Brain pericyte (primary cell): Measurements from ENCODE around the gene QSOX2.

Experiments used
- DNase-seq: peaks from one replicate; pipeline ENCODE4 v3.0.0-alpha.2; 2012; ENCODE audit warnings: low read depth, low spot score

The QSOX2 gene

DNA sequence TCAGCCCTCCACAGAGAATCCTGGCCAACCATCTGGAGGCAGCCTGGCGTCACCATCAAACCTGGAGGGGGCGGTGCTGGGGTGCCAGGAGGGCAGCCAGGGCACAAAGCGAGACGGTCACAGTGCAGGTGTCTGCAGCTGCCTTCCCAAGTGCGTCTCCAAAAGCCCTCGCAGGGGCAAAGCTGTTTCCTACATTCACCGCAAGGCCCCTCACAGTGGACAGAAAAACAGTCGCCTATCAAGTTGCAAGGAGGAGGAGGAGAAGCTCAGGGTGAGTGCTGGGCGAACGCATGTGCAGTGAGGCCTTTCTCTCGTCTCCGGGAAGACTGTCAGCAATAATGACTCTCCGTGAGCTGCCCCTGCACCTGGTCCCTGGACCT, 22.7 kb downstream of the QSOX2 start:
- no peak for DNase-seq

DNA sequence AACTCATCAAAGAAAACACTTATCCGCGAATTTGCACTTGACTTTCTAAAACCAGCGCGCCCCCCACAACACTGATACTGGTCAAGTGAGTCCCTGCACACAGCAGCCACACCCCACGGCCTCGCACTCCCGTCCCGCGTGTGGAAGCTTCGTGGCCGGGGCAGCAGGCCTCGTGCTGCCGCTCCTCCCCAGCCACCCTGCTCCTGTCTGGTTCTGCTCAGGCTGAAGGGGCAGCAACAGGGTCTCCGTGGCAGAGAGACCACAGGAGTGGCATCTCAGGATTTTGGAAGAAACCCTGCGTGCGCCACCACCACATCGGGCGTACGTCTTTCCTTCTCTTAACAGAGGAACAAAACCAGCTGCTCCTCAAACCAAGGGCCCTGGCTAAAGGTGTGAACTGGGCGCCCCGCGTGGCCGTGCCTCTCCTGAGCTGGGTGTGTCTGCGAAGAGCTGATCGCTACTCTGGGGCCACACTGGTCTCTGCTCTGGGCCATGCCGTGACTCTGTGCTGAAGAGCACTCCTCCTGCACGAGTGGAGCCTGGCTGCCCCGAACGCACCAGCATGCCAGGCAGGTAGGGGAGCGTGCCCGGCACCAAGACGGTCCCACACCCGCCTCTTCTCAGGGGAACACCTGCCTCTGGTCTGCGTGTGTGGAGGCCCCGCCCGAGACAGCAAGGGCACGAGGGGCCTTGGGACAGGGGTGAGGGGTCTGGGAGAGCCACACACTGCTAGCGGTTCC, 23.3 kb downstream of the QSOX2 start:
- no peak for DNase-seq

DNA sequence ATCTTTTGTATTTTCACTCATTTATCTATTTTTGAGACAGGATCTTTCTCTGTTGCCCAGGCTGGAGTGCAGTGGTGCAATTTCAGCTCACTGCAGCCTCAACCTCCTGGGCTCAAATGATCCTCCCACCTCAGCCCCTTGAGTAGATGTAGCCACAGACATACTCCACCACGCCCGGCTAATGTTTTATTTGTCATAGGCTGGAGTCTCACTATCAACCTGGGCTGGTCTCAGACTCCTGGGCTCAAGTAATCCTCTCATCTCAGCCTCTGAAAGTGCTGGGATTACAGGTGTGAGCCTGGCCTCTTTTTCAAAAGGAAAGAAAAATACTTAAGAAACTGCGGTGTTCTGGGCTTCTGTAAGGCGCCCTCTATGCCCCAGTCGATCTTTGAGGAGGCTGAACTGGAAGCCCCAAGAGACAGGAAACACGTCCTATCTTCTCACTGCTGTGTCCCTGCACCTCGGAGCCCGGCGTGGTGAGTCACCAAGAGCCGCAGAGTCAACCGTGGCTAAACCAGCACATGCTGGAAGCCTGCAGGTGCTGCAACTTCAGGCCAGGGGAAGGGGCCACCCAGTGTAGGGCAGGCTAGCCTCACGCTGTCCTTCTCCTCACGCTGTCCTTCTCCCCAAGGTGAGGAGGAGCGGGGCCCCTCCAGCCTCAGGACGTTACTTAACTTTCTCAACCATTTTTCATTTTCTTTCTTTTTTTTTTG, 25.4 kb downstream of the QSOX2 start:
- no peak for DNase-seq

DNA sequence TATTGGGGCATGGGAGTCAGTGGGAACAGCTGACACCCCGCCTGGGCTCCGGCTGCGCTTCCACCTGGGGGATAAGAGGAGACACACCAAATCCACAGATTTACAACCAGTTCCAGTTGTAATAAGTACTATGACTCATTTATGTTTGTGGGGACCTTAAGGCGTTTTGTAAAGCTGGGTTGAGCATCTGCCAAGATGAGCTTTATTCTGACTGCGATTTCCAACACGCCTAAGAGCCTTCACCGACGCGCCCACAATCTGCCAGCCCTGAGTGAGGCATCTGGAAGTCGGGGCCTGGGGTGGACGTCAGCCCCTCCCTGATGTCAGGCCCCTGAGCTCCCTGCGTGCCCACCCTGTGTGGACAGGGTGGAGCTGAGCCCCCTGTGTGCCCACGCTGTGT, 26.3 kb downstream of the QSOX2 start:
- DNase-seq, result no peak

DNA sequence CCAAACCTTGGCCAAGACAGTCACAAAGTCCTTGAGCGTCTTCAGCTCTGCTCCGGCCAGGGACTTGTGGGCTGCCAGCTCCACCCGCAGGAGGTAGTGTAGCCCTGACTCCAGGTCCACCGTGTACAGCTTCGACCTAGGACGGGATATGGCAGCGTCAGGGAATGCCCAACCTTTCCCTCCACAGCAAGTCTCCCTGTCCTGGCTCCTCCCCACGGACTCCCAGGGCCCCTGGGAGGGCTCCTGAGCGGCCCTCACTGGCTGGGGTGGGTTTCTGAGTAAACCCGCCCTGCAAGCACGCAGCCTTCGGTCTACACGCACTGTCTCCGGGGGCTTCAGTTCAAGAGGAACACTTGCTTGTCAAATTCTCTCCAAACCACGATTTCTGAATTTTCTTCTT, 26.9 kb downstream of the QSOX2 start:
- no peak for DNase-seq

DNA sequence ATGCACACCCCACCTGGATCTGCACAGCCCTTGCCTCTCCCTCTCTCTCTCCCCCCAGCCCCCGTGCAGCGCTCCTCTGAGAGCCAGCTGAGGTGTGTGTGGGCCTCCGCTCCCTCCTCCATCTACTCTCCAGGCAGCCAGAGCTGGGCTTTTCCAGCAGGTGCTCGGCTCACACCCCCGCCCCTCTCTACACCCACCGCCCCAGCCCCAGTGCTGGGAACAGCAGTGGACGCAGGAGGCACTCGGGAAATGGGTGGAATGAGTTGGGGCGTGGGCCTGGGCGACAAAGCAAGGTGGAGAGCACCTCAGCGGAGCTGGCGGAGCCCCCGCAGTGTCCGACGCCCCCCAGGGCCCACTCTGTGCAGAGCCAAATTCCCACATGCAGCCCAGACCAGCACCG, 27.3 kb downstream of the QSOX2 start:
- no peak for DNase-seq

DNA sequence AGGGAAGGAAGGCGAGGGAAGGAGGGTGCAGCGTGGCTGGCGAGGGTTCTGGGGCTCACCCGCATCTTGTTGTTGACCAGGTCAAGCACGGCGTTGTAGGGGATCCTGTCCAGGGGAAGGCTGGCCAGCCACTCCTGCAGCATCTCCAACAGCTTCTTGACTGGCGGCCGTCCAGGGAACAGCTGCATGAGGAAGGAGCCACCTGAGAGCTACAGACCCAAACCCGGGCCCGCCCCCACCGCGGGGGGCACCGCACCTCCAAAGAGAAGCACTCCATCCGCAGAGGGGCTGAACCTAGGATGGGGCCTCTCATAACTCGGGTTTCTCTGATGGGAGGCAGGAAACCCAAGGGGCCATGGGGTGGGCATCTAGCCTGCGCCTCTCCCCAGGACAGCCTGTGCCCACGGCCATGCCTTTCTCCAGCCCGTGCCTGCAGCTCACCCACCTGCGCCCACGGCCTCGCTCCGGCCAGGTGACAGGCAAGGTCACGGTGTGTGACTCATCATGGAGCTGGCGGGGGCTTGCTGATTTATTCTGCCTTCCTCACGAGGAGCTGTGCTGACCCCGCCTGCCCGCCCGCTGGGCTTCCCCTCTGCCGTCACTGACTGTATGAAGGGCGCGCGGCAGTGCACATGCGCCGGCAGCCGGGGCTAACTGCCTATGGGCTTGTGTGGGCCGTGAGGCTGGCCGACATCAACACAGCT, 28.9 kb downstream of the QSOX2 start:
- DNase-seq, result no peak

DNA sequence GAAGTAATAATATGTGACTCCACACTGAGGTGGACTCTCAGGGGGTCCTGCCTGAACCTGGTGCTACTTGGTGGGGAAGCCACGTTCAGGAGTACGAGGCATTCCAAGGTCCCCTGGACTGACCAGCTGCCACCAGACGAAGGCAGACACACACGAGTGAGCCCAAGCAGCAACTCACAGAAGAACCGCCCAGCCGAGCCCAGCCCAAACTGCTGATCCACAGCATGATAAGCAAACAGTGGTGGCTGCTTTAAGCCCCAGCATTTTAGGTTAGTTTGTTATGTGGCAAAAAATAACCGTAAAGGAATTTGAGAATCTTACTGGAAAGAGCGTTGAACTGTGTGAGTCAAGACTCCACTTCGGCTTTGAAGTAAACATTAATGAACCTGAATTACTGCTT, 31.9 kb downstream of the QSOX2 start:
- no peak for DNase-seq

DNA sequence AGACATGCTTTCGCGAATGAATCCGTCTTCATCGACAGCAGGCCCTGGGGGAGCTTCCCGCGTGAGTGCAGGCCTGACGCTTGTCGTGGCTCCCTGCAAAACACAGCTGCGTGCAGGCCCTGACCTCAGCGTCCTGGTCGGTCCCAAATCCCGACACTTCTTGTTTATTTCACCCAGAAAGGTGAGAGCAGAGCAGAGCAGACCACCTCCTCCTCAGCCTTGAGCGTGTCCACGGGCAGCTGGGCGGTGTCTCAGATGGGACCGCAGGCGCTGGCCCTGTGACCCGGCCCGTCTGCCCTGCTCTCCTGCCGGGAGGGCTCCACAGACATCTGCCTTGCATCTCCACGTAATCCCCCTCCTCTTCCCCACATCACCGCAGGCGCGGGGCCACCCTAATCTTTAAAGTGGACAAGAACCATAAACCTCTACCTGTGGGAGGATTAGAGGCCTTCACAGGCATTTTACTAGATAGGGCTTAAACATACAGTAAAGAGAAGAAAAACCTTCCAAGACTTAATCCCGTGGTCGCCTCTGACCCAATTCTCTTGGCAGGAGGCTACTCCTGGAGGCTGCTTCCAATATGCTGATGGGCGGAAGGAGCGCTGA, 33.2 kb downstream of the QSOX2 start:
- DNase-seq, result no peak

DNA sequence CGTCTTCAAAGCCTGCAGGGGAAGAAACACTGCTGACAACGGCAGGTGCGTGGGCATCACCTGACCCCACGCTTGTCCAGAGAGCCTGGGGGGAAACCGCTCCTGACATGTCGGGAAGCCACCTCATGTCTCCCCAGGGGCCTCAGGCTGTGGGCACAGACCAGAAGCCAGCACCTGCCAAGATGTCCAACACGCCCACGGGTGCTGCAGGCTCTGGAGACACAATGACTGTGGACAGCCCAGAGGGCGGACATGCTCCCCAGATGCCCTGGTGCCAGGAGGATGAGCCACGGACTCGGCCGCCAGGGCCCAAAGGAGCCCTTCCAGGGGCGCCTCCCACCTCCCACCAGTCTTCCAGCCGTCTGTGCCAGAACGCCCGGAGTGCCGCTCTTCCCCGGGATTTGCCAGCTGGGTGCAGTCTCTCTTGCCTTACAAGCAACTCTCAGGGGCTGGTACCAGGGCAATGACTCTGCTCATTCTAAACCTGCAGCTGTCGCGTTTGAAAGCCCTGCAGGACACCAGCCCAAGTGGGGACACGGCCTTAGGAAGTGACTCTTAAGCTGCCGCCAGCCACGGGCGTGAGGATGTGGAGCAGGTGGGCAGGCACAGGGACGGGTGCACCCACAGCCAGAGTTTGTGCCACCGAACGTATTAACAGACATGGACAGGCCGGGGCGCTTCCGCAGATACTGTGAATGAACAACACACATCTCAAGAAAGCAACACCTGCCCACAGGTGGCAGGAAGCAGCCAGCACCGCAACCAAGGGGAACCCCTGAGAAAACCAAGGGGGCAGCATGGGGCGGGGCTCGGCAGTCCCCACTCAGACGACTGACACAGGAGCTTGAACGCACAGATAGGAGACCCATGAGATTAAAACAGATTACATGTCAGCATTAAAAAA, 33.9 kb downstream of the QSOX2 start:
- DNase-seq, result no peak

DNA sequence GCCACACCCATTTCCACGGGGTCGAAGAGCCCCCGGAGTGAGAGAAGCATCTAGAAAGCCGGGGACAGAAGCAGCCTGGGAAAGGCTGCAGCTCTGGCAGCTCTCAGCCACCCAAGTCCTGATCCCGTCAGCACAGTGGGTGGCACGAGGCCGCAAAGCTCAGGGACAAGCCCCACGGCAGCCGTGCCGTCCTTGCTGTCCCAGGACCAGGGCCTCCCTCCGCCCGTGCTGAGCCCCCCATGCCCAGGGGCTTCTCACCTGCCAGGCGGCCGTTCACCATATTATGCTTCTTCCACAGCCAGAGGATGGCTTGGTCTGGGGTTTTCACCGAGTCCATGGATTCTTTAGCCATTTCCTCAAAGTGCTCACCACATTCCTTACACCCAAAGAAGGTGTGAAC, 34.6 kb downstream of the QSOX2 start:
- DNase-seq, result no peak

DNA sequence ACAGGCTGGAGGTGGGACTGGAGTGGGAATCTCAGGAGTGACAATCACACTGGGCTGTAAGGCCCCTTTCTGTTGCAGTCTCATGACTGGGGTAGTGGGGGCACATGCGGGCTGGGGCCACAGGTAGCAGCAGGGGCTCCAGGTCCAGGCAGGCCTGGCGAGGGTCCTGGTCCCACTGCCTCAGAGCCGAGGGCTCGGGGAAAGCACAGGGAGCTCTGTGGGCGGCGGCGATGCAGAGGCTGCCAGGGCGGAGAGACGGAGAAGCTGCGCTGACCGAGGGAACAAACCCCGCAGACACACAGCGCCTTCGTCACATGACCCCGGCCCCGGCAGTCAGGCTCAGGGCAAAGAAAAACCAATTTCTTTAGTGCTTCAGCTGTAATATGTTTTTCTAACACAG, 35.3 kb downstream of the QSOX2 start:
- DNase-seq, result no peak

DNA sequence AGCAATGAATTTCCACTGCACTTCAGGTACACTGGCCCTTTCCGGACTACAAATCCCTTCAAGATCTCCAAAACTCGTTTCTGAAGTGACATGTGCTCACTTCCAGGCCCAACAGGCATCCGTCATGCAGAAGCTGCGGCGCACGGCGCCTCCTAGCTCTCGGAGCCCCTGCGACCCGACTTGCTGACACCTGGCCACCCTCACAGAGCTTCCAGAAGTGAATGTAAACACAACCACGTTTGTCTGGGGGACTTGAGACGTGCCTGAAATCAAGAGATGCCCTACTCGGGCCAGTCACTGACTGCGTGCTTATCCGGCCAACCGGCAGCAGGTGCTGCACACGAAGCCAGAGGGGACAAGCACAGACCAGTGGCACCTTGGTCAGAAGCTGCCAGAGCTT, 35.8 kb downstream of the QSOX2 start:
- DNase-seq, result no peak

DNA sequence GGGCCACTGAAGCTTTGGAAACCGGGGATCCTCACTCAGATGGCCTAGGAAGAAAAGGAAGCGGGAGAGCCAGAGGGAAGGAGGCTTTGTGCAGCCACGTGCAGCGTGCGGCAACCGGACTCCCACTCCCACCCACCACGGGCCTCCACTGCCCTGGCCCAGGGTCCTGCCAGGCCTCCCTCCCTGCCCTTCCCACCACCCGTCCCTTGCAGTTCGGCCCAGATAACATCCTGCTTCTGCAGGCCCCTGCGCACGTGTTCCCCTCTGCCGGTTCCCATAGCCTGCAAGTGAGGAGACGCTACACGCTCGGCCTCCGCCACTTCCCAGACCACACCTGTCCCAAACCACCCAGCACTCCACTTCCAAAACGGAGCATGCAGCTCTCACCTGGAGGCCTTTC, 36.4 kb downstream of the QSOX2 start:
- no peak for DNase-seq

DNA sequence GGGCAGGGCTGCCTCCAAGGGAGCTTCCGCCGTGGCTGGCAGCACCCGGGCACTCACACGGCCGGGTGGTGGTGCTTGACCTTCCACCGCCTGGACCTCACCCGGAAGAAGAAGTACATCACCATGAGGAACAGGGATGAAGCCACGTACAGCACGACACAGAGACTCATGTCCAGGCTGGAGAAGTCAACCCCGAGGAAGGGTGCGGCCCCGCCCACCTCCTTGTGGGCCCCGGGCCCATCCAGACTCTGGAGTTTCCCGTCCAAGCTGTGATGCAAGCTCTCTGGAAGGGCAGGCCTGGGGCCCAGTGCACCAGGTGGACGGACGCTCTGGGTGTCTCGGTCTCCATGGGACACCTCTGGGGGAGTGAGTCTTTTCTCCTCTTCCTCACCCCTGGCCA, 36.9 kb downstream of the QSOX2 start:
- DNase-seq, result no peak

DNA sequence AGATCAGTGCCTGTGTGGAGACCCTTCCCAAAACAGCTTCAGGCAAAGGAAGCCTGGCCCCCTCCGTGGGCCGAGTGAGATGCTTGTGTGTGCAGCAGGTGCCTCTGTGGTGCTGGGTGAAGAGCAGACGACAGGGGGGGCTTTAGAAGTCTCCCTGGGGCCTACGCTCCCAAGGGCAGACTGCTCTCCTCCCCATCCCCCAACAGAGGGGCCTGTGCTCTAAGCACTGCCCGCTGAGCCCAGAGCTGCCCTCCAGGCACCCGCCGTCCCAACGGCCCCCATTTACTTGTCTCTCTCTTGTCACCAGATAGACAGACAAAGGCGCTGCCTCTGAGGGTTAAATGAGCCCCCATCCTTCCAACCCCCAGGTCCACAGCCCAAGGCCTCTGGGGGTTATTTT, 38.0 kb downstream of the QSOX2 start:
- no peak for DNase-seq

DNA sequence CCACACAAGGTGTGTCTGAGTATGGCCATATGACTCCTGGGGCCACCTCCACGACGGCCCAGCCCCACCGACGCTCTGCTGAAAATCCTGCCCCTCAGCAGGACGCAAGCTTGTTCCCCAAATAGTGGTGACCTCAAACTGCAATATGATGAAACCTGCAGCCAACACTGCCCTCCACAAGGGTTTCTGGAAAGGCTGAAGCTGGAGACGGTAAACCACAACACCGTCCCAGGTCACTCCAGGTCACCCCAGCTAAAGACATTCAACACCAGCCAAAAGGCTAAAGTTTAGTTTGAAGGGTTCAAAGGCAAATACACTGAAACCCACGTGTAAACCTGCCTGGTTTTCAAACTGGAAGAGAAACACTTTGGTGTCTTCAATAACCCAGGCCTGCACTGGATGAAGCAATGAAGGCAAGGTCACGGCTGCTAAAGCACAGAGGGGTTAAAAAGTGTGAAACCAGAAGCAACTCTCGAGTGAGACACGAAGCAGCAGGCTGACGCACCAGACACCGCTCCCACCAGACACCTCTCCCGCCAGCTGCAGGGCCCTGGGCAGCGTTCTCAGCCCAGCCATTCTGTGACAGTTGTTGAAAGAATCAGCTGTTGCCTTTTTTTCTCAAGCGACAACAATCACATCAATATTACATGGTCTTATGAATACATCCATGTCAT, 38.9 kb downstream of the QSOX2 start:
- no peak for DNase-seq

DNA sequence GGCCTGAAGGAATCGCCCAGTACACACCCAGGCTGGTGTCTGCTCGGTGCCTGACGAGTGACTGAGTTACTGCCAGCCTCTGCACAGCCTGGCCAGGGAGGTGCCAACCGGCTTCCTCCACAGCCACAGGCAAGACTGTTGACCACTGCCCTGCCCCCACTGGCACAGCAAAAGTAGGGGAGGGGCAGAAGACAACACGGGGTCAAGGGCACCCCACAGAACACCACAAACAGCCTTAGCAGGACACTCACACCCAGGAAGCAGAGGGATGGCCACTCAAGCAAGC, 40.0 kb downstream of the QSOX2 start:
- DNase-seq, result no peak

DNA sequence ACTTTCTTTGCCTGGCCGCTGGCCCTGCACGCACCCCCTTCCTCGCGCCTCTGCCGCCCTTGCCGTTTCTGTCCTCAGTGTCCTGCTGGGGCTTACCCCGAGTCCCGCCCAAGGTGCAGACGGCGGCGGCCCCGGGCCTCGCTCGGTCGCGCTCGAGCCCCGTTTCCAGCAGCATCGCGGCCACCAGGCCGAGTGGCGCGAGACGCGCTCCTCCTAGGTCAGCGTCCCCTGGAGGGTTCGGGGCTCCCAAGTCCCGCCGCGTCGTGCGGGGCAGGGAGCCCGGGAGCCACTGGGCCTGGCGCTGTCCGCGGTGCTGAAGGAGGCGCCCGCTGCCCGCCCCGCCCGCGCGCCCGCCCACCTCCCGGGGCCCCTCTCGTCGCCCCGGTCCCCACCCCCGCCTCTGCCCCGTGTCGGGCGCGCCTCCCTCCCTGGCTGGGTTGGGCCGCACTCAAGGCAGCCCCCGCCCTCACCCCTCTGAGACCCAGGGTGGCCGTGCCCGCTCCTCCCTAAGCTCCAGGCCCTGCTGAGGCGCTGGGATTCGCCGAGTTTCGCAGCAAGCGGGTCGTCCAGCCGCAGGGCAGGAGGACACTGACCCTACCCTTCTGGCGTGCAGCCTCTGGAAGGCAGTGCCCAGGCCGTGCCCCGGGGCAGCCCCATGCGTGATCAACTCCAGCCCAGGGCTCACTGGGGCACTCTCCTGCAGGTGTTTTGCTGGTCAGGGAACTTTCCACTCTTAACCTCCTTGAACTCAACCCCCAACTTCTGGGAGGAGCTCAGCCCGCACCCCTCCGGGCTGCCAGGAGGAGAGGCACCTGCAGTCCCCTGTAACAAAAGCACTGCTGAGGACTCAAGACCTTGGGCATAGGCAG, 40.5 kb downstream of the QSOX2 start, which contains the start of gene LHX3:
TSS of gene LHX3 (minus strand) at position 291 of the 869 bp plus-strand sequence. CDS start at position 175, 116 bp downstream.
- DNase-seq, result no peak
